GM21619 (cell line): ENCODE results near the gene PPP2R2B.
"Not testable (repeated sequence)": the region's sequence is repeated elsewhere in the genome, so short reads cannot be mapped to it uniquely, and the experiment has no call there.

ENCODE experiments used
- ATAC-seq: cut with Tn5 transposase; IDR thresholded peaks from one replicate; pipeline ENCODE4 v1.9.1; 2021; ENCODE audit not compliant: unreplicated experiment

Gene PPP2R2B

GRCh38 chr5:146751781-146752401 is 126.7 kb downstream of the PPP2R2B start:
- peak; percentile 100 for ATAC-seq

- no peak for ATAC-seq
These were observed 127.5 kb downstream of the PPP2R2B start for GRCh38 chr5:146751054-146751453.

- no peak for ATAC-seq
These were observed 130.0 kb downstream of the PPP2R2B start for GRCh38 chr5:146748533-146748932.

- no peak for ATAC-seq
These were observed 132.5 kb downstream of the PPP2R2B start for GRCh38 chr5:146745931-146746577.

GRCh38 chr5:146744068-146744745 is 134.3 kb downstream of the PPP2R2B start:
- no peak for ATAC-seq

GRCh38 chr5:146734936-146735577 is 143.5 kb downstream of the PPP2R2B start:
- ATAC-seq, result no peak

- ATAC-seq, result no peak
These were observed 145.6 kb downstream of the PPP2R2B start for GRCh38 chr5:146732962-146733361.

GRCh38 chr5:146731909-146732659 is 146.5 kb downstream of the PPP2R2B start:
- ATAC-seq, result no peak

- ATAC-seq, result not testable (repeated sequence)
These were observed 149.8 kb downstream of the PPP2R2B start for GRCh38 chr5:146728746-146729145.

GRCh38 chr5:146726891-146727290 is 151.7 kb downstream of the PPP2R2B start:
- ATAC-seq, result no peak

- no peak for ATAC-seq
These were observed 152.5 kb downstream of the PPP2R2B start for GRCh38 chr5:146726020-146726419.

- ATAC-seq, result no peak
These were observed 153.5 kb downstream of the PPP2R2B start for GRCh38 chr5:146725025-146725424.

GRCh38 chr5:146722361-146722779 is 156.2 kb downstream of the PPP2R2B start:
- ATAC-seq, result no peak

- no peak for ATAC-seq
These were observed 157.3 kb downstream of the PPP2R2B start for GRCh38 chr5:146721073-146721815.

GRCh38 chr5:146720107-146720506 is 158.4 kb downstream of the PPP2R2B start:
- ATAC-seq, result no peak

GRCh38 chr5:146719179-146719578 is 159.4 kb downstream of the PPP2R2B start:
- ATAC-seq, result no peak

GRCh38 chr5:146718609-146719008 is 159.9 kb downstream of the PPP2R2B start:
- ATAC-seq, result no peak

GRCh38 chr5:146717951-146718350 is 160.6 kb downstream of the PPP2R2B start:
- no peak for ATAC-seq

- ATAC-seq, result no peak
These were observed 161.9 kb downstream of the PPP2R2B start for GRCh38 chr5:146716636-146717035.

GRCh38 chr5:146710348-146710747 is 168.2 kb downstream of the PPP2R2B start:
- ATAC-seq, result no peak
